Cortex of kidney (tissue), 1 donor: ENCODE results near the gene MICAL2.

Experiments
- DNase-seq: peaks from one replicate; lab custom pipeline; 2025; lab: John Stamatoyannopoulos, UW

The MICAL2 gene

DNA sequence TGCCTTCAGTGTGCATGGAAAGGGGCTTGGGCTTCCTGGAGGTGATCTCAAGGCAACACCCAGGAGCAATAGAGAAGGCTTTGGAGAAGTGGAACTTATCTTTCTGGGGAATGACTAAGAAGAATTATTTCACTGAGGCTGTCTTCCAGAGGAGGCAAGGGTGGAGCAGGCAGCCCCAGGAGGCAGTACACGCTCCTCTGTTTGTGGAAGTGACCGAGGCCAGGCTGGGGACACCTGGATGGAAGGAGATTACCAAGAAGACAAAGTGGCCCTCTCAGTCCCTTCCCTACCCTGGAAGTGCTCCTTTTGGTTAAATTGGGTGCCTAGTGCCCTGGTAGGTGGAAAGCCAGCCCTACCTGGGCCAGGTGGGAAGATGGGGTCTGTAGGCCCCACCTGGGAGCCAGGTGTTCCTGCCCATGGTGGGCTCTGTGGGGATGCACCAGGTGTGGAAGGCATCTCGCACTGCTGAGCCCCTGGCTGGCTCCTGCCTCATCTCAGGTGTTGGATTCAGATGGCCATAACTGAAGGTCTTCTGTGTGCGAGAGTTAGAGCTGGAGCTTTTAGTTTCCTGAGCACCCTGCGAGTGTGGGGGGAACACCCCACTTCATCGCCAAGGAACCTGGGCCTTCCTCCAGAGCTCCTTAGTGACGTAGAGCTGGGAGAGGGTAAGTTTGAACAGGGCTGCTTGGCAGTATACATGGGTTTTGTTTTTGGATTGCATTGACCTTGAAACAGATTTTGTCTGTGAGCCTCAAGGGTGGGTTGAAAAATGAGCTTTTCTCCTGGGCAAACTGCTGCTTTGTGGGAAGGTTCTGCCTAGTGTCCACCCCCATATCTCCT, 46.1 kb downstream of the MICAL2 start:
- no peak for DNase-seq

DNA sequence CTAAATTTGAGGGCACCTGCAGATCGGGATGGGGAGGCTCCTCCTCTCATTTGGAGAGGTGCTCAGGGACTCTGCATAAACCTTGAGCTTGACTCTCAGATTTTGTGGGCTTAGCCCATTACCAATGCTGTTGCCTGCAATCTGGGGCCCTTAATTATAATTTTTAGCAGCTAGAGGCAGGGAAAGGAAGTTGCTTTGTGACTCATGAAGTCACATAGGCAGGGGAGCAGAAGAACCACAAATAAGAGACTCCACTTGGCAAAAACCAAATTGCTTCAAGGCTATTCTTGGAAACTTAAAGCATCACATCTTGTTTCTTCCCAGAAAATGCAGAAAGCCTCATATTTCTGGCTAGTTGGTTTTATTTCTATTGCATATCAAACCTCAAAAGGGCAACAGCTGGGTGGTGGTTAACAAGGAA, 46.9 kb downstream of the MICAL2 start:
- no peak for DNase-seq

DNA sequence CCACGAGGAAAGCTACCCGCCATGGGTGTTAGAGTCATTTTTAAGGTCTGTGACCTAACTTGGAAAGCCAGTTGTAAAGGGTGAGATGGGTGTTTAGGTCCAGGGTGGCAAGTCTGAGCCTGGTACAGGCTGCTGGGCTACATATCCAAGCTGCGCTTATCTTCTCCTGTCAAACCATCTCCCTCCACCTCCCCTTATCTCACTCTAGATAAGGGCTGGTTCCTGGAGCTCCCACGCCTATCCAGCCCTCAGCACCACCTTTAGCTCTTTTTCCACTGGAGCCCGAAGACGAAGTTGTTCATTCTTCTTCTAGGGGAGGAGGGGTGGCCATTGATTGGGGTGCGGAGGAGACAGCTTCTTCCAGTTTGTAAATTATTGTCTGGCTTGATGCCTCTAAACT, 48.5 kb downstream of the MICAL2 start:
- no peak for DNase-seq

DNA sequence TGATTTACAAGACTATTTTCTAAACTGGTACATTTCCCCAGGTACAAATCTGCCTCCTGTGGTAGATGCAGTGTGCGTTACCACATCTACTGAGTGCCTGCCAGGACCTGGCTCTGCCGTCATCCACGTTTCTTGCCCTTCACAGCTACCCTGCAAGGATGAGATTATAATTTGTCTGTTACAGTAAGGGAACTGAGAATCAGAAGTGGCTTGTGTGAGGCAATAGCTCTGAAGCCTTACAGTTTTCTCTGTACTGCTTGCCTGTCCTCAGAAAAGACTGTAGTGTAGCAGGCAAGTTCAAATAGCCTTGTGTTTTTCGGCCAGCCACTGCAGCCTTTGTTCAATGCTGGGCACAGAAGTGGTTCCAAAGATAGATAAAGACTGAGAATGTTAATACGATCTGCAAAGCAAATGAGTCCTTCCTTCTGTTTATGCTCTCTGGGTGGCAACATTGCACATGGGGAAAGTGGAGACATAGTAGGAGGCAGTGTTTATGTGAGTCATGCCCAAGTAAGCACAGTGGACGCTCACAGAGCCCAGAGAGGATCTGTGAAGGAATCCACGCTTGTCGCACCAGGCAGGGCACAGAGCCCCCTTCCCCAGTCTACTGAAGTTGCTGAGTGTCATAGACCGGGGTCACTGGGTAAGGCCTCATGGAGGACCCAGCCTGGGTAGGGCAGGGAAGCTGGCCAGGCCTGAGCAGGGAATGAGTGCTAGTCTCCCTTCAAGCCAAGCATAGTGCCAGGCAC, 49.1 kb downstream of the MICAL2 start:
- no peak for DNase-seq

DNA sequence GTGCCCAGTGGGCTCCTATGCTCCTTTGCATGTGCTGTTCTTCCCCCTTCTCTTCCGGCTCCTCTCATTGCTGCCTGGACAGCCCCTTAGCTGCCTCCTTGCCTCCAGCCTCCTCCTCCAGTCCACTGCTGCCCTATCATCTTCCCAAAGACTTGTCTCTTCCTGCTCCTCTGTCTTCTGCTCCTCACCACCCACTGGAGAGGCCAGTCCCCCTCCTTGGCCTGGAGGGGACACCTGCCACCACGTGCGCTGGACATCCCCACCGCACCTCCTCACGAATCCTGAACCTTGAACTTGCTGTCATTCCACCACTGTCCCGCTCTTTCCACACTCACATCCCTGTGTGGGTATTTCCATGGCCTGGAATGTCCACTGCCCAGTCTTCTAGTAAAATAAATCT, 49.8 kb downstream of the MICAL2 start:
- DNase-seq: no peak

DNA sequence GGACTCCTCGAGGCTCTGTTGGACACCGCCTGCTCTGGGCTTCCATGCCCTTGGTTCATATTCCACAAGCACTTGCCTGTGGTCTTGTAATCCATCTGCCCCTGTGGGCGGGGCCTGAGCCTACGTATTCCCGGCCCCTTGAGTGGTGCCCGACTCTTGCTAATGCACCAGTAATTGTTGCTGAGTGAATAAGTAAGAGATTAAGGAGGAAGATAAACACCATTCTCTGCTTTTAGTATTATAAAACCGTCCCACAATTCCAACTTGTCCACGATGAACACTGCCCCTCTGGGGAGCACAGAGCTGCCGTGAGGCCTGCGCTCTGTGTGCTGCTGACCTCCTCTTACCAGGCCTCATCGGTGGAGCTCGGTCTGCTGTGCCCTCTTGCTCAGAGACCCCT, 50.3 kb downstream of the MICAL2 start:
- DNase-seq: no peak

DNA sequence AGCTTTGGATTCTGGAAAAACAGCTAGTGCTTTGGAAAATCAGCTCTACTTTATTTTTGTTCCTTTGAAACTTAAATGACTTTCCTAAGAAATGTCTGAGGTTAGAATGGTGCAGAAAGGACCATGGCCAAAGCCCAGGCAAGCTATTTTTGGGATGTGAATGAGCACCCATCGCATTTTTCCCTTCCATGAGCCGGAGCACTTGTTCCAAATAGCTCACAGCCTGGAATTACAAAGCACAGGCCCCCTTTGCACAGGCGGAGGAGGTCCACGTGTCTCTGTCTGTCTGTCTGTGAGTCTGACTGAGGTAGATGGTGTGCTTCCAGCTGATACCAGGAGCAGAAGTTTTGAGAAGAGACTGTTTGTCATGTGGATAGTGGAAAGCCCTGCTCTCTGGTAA, 50.7 kb downstream of the MICAL2 start:
- no peak for DNase-seq

DNA sequence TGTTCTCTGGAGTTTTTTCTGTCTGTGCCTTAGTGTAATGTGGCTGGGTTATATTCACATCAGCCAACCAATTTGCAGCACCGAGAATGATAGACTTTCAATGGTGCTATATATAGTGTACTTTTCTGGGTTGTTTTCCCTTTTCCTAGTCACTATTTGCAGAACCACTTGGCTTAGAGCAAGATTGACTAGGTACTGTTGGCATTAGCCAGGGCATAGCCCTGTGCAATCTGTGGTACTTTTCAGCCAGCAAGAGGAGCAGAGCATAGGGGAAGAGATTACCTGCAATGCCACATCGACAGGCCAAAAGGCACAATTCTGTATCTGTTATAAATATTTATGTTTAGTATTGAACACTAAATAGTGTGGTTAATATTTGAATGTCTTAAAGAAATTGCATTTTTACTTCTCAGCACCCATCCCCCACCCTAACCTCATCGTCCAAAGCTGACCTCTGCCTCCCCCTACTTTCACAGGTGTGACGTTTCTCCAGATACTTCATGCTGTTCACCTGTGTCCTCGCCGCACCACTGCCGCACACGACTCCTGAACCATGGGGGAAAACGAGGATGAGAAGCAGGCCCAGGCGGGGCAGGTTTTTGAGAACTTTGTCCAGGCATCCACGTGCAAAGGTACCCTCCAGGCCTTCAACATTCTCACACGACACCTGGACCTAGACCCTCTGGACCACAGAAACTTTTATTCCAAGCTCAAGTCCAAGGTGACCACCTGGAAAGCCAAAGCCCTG, 51.4 kb downstream of the MICAL2 start:
- DNase-seq: no peak

DNA sequence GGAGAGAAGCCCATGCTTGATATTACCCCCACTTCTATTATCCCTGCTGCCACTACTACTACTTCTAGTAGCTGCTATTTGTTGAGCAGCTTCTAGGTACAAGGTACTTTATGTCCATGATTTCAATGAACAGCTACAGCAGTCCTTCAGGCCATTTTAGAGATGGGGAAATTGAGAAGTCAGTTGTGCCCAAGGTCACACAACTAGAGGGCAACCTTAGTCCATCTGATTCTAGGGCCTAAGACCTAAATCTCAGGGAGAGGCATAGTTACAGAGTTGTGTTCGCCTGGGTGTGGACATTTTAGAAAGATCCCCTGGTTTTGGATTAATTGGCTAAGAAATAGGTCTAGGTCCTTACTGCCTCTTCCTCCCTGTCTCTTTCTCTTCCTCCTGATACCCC, 52.3 kb downstream of the MICAL2 start:
- no peak for DNase-seq

DNA sequence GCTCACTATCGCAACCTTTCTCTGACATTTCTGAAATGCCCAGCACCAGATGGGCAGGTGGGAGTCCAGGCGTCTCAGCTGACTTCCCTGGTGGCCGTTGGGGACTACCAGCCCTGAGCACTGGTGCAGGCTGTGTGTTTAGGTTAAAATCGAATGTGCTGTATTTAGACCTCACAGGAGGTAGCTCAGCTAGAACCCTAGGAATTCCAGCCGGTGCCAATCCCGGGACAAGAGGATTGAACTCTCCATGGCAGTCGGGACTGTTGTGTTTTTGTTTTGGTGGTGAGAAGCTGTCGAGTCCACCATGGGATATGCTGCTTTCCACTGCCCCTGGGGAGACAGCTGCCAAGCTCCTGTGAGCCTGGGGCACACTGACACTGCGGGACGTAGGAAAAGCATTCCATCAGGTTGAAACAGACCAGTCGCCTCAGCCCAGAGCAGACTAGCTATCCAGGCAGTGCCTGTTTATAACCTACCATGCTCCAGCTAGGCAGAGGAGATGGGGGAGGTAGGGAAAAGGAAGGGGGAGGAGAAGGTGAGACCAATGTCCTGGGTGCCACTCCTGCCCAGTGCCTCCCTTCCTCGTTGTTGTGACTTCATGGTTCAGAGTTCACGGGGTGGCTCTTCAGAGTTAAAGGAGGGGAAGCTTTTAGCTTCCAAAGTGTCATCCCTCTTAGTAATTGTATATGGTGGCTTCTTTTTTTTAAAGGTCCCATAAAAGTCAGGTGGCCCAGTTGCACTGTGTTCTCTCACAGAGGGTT, 53.0 kb downstream of the MICAL2 start:
- DNase-seq: no peak

DNA sequence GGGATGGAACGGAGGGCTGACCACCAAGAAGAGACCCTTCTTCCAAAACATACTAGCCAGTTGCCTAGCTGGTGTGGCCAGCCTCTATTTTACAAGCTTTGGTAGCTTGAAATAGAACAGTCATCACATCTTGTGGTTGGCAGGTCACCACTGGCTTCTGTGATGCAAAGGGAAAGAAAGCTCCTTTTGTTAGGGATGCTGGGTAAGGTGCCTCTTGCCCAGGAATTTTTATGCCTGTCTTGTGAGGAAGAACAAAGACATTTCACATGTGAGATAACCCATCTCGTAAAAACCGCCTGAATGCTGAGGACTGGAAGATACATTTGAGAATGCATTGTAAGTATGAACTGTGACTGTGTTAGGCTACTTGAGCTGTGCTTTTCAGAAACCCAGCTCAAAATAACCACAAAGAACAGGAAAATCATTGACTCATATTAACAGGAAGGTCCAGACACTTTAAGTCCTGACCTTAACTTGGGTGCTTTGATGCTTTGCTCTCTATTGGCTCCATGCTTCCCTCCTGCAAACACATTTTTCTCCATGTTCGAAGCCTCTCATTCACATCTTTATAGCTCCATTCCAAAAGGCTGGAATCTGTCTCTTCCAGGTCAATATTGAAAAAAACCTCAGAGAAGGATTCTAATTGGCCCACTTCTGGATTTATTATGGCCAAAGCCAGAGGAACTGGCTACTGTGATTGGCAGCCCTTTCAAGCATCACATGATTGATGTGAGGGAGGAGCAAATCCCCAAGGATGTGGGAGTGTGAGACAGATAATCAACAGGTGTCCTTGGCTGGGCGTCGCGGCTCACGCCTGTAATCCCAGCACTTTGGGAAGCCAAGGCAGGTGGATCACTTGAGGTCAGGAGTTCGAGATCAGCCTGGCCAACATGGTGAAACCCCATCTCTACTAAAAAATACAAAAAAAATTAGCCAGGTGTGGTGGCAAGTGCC, 53.9 kb downstream of the MICAL2 start:
- no peak for DNase-seq

DNA sequence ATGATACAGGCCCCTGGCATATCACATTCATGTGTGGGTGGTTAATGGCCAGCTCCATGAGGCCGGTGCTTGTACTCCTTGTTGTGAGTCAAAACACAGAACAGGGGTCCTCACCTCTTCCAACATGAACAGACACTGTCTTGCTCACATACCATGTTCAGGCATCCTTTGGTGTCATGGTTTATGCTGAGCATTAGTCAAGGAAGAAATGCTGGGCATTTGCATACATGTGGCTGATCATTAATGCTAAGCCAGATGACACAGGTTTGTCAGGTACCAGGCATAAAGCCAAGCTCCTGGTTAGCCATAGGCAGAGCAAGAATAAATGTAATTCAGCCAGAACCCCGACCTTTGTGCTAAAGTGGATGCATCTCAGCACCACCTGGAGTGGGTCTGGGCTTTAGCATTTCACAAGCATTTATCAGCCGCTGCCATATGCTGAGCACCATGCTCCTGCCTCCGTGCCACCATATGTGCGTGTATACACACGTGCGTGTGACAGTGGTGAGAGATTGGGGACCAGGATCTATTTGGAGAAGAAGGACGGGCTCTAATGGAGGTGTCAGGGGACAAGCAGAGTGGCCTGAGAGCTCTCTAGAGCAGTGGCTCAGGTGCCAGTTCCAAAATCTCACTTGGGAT, 55.0 kb downstream of the MICAL2 start:
- DNase-seq: no peak

DNA sequence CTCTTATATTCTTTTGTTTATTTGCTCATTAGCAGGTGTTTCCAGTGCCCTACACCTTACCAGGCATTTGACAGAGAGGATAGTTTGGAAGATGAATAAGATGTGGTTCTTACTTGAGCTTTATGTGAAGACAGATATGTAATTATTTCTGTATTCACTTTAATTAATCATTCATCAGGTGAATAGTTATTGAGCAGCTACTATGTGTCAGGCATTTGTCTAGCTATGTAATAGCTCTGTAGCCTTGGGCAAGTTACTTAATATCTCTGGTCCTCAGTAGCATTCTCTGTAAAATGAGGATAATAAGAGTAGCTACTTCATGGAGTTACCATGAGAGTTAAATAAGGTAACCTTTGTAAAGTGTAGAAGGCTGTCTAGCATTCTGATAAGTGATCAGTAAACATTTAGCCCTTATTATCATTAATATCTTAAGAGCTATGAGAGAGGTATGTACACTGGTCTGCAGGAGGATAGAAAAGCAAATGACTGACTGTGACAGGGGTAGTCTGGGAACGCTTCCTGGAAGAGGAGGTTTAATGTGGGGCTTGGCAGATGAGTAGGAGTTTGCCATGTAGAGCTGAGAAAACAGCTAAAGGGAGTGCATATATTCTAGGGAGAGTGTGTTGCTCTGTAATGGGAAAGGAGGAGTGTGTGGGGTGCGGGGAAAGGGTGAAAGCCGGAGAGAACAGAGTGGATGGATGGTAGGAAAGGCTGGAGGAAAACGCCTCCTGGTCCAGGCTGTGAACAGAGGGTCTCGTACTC, 56.1 kb downstream of the MICAL2 start:
- DNase-seq: no peak

DNA sequence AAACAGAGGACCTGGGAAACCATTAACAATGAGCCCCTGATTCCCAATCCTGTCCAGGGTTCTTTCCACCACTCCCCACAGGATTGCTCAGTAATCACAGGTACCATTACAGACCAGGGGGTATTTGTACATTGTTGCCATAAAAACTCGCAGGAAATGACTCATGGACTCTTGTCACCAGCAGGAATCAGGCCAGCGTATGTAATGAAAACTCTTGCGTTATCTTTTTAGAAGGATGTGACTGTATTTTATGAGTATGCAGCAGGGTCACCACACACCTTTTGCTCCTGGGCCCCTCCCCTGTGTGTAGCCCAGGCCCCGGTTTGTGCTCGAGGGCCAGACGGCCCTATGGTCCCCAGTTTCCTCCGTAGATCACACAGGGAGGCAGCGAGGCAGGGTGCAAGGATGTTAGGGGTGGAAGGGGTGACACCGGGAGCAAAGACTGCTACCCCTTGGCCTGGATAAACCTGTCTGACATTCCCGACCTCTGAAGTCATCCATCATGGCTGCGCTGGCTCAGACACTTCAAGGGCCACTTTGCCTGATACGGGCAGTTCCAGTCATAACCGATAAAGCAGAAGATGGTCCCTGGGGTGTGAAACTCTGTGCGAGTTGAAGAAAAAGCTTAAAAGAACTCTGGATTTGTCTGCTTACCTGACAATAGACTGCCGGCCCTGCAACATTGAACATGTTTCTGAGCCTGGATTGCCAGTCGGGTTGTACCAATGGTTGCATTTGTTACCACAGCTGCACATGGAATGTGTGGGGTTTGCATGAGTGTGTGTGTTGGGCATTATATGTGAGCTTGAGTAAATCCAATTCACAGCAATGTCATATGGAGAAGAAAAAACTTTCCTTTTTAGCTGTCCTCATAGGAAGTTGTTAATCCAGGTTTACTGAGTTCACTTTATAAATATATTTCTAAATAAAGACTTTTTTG, 56.9 kb downstream of the MICAL2 start:
- no peak for DNase-seq

DNA sequence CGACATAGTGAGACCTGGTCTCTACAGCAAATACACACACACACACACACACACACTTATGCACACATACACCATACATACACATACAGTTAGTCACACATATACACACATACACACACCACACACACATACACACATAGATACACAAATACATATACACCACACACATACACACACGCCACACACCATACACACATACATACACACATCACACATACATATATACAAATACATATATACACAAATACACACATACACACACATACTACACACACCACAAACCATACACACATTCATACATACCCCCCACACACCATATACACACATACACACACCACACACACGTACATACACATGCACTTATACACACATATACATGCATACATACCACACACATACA, 57.7 kb downstream of the MICAL2 start:
- DNase-seq: no peak

DNA sequence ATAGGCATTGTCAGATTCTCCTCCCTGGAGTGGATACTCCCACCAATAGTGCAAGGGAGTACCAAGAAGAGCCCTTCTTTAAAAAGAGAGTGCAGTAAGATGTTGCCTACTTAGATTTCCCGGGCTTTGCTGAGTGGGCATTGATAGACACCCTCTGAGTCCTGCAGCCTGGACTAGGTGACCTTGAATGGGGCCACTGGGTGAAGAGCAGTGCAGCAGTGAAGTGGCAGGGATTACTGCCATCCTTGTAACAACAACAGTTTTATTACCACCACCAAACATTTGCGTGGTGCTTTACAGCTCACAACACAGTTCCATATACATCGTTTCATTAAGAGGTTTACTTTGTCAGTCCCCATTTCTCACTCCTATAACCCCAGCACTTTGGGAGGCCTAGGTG, 59.4 kb downstream of the MICAL2 start:
- DNase-seq: no peak

DNA sequence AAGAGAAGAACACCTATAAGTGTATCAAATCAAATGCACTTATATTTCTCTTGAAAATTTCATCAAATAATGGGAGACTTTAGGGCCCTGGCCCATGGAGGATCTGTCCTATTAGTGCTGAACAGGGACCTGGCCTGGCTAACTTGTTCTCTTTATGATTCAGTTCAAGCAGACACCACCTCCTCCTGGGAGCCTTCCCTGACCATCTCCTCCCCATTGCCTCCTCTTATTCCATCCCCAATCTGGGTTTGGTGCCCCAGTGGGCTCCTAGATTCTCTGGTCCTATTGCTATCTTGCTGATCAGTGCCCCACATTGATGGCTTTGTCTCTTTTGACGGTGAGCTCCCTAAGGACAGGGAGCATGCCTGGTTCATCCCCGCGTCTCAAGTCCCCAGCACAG, 60.1 kb downstream of the MICAL2 start:
- DNase-seq: no peak

DNA sequence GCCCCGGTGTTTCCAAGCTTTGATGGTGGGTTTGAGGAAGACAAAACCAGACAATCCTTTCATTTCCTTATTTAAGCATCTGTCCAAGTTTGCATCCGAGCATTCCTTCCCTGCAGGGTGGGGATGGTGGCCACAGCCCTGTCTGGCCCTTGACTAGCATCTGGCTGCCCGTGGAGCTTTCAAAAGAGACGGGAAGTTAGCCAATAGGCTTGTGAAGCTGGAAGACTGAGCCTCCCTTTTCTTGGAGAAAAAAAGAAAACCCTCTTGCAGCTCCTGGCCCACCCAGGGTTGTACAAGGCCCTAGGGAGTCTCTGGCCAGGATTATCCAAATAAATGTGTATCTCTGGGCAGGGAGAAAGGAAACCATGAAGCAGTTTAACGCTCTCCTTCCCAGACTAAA, 60.6 kb downstream of the MICAL2 start:
- DNase-seq: no peak
